Ishikawa (cell line): ENCODE measurements around the gene APBA2.

ENCODE experiments used
- CEBPB ChIP-seq: IDR thresholded peaks from 2 replicates; pipeline ENCODE4 v1.6.1; 2012
- CREB1 ChIP-seq: IDR thresholded peaks from 2 replicates; pipeline ENCODE4 v1.6.1; 2012; ENCODE audit warnings: low read depth
- EGR1 ChIP-seq: IDR thresholded peaks from 2 replicates; pipeline ENCODE4 v1.6.1; 2012
- EP300 ChIP-seq: IDR thresholded peaks from 2 replicates; pipeline ENCODE4 v1.6.1; 2012; ENCODE audit warnings: borderline replicate concordance
- FOXM1 ChIP-seq: IDR thresholded peaks from 2 replicates; pipeline ENCODE4 v1.6.1; 2012; ENCODE audit warnings: low read depth, borderline replicate concordance
- MAX ChIP-seq: IDR thresholded peaks from 2 replicates; pipeline ENCODE4 v1.6.1; 2012
- NFIC ChIP-seq: IDR thresholded peaks from 2 replicates; pipeline ENCODE4 v1.6.1; 2012
- RAD21 ChIP-seq: IDR thresholded peaks from 2 replicates; pipeline ENCODE4 v1.6.1; 2012; ENCODE audit warnings: low read depth
- REST ChIP-seq: IDR thresholded peaks from 2 replicates; pipeline ENCODE4 v1.6.1; 2012; ENCODE audit warnings: low read depth, mild to moderate bottlenecking
- TAF1 ChIP-seq: IDR thresholded peaks from 2 replicates; pipeline ENCODE4 v1.6.1; 2012; ENCODE audit warnings: low read depth, mild to moderate bottlenecking
- TCF12 ChIP-seq: IDR thresholded peaks from 2 replicates; pipeline ENCODE4 v1.6.1; 2012; ENCODE audit warnings: low read depth
- TEAD4 ChIP-seq: IDR thresholded peaks from 2 replicates; pipeline ENCODE4 v1.6.1; 2012
- USF1 ChIP-seq: IDR thresholded peaks from 2 replicates; pipeline ENCODE4 v1.6.1; 2012
- YY1 ChIP-seq: IDR thresholded peaks from 2 replicates; pipeline ENCODE4 v1.6.1; 2012; ENCODE audit warnings: low read depth
- ZBTB7A ChIP-seq: IDR thresholded peaks from 2 replicates; pipeline ENCODE4 v1.6.1; 2012; ENCODE audit warnings: low read depth

APBA2 gene

GRCh38 chr15:28946803-28947202 is 61.0 kb downstream of the APBA2 start:
- TF ChIP-seq FOXM1: no peak
- no peak for TF ChIP-seq NFIC
- TF ChIP-seq YY1: no peak
- TF ChIP-seq EP300: no peak
- no peak for TF ChIP-seq CEBPB
- no peak for TF ChIP-seq REST
- TF ChIP-seq TCF12: no peak
- no peak for TF ChIP-seq ZBTB7A
- no peak for TF ChIP-seq TAF1
- TF ChIP-seq USF1: no peak
- TF ChIP-seq TEAD4: no peak
- TF ChIP-seq RAD21: no peak
- no peak for TF ChIP-seq MAX
- no peak for TF ChIP-seq CREB1
- TF ChIP-seq EGR1: no peak

GRCh38 chr15:28947221-28947674 is 61.5 kb downstream of the APBA2 start:
- TF ChIP-seq EGR1 (no peak), REST (no peak), FOXM1 (no peak), TEAD4 (no peak), TAF1 (no peak), RAD21 (no peak), TCF12 (no peak), NFIC (no peak), CEBPB (no peak), CREB1 (no peak), USF1 (no peak), MAX (no peak)

GRCh38 chr15:28948036-28948435 is 62.3 kb downstream of the APBA2 start:
- TF ChIP-seq NFIC: no peak
- TF ChIP-seq EGR1: no peak

DNA sequence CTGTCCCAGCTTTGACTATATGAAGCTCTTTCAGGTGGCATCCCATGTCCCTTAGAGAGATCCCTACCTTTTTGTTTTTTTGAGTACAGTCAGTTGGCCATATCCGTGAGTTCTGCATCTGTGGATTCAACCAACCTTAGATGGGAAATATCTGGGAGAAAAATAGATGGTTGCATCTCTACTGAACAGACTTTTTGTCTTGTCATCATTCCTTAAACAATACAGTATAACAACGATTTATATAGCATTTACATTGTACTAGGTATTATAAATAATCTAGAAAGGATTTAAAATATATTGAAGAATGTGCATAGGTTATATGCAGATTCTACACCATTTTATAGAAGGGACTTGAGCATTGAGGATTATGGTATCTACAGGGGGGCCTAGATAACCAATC is 65.1 kb downstream of the APBA2 start:
- TF ChIP-seq RAD21: no peak
- TF ChIP-seq YY1: no peak
- no peak for TF ChIP-seq FOXM1
- no peak for TF ChIP-seq ZBTB7A
- TF ChIP-seq MAX: no peak
- no peak for TF ChIP-seq REST
- TF ChIP-seq TEAD4: no peak
- TF ChIP-seq USF1: no peak
- no peak for TF ChIP-seq NFIC
- no peak for TF ChIP-seq TAF1
- no peak for TF ChIP-seq EP300
- TF ChIP-seq TCF12: no peak
- TF ChIP-seq EGR1: no peak
